Measurements from ENCODE around the gene UTS2R. TPM values are rescaled to one million over a fixed set of nuclear protein-coding genes. Genes with fewer than 3 reads are reported as not detected.
"Not testable (repeated sequence)": the region's sequence is repeated elsewhere in the genome, so short reads cannot be mapped to it uniquely, and the experiment has no call there.

UTS2R gene
- total RNA-seq, 1 experiment from 2014 or later: not detected

DNA sequence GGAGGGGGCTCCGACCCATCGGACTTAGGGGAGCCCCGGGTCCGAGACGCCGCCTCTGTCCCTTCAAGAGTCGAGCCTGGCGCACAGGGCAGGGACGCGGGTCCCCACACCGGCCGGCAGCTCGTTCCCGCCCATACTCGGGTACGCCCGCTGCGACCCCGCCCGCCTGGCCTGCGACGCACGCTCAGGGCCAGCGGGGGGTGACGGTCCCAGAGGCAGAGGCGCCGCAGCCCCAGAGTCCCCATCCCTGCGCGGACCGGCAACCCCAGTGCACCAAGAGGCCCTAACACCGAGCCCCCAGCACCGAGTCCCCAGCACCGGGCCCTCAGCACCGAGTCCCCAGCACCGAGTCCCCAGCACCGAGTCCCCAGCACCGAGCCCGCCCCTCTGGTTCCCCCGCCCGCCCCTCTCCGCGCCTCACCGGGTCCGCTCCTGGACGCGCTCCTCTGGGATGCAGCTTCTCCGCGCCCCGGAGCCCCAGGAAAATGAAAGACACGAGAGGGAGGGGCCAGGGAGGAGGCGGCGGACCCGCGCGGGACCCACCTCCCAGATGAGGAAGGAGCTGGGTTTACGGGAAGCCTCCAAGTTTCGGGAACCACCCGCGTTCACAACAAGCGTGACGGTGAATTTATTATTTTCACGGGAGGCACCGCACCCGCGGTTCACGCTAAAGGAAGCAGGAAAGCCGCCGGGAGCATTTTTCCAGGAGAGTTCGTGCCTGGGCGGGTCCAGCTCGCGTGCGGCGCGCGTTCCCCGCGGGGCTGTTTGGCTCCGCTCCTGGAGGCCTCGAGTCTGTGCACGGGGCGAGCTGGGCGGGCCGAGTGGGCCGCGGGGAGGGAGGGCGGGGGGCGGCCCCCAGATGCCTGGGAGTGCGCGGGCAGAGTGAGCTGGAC, 38.0 kb upstream of the UTS2R start, which contains the start of gene SECTM1:
SECTM1 (minus strand) TSS at position 488 of the 893 bp plus-strand sequence. CDS start 6,526 bp downstream, outside the sequence.
- in situ Hi-C loops (cut with HindIII; ENCODE audit: low sequenced_read_pairs): no loop called here
- no peak for DNase-seq (ENCODE audit: low spot score)

DNA sequence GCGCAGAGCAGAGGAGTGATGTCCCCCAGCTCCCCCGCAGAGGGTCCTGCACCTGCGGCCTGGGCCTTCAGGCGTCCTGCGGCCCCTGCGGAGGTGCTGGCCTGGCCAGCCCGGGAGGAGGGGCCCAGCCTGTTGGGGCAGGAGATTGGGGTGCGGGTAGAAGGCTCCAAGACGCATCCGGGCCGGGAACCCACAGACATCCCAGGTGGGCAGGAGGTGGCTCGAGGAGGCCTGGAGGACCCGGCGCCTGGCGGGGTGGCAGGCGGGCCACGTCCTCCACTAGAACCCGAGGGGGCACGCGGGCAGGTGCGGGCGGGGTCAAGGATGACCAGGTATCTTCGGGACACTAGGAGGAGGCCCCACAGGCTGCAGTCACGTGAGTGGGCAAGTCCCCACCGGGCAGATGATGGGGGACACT, 37.4 kb upstream of the UTS2R start:
- in situ Hi-C loops (cut with HindIII; ENCODE audit: low sequenced_read_pairs): no loop called here
- DNase-seq (ENCODE audit: low spot score): no peak

DNA sequence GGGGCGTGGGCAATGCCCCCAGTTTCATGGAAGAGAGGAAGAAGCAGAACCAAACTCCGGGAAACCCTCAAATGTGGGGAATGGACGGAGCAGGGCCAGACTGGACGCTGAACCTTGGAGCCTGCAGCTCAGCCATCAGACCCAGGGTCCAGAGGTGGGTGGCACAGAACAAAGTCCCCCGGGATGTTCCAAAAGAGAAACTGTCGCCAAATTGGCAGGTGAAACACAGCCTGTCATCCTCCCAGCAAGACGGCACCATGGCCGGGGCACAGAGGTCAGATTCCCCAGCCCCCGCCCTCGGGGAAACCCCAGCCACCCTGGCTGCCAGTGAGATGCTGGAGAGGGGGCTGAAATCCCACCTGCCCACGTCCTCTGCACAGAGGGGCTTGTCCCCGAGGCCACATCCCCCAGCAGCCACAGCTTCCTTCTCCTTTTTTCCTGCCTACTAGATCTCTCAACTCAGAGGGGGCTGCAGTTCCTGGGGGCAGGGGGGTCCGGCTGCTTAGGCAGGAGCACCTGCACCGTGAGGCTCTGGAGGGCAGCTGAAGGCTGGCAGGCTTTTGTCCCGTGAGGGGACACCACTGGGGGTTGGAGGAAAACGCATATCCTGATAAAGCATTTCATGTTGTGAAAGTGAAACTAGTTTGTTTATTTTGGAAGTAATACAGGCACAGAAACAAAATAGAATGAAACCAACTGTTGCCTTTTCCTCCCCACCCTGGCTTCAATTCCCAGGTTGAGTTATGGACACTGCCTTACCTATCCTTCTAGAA, 36.8 kb upstream of the UTS2R start:
- in situ Hi-C loops (cut with HindIII; ENCODE audit: low sequenced_read_pairs): no loop called here
- DNase-seq (ENCODE audit: low spot score): no peak

DNA sequence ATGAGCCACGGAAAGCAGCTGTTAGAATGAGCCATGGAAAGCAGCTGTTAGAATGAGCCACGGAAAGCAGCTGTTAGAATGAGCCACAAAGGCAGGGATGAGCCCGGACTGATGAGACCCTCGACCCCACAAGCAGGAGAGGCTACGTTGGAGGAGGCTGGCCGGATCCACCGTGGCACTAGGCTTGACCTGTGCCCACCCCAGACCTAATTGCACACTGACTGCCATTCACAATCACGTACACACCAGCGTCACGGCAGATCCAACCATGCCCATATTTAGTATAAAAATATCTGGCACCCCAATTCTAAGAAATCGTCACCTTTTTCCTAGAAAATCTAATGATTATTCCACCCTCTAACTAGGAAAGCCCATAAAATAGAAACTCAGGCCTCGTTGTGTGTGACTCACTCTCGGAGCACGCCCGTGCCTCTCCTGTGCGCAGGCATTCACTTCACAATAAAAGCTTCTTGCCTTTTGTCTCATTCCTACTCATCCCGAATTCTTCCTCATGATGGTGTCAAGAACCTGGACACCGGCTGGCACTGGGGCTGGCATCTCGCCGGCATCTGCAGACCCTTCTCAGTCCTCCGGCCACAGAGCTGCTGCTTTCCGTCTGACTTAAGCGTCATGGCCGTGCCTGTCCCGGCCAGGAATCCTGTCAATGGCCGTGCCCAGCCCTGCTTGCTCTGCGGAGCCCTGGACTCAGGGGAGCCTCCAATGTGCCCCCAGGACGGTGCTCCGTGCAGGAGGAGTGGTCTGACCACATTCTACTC, 32.5 kb upstream of the UTS2R start:
- in situ Hi-C loops (cut with HindIII; ENCODE audit: low sequenced_read_pairs): no loop called here
- peak; percentile 54 for DNase-seq (ENCODE audit: low spot score)

DNA sequence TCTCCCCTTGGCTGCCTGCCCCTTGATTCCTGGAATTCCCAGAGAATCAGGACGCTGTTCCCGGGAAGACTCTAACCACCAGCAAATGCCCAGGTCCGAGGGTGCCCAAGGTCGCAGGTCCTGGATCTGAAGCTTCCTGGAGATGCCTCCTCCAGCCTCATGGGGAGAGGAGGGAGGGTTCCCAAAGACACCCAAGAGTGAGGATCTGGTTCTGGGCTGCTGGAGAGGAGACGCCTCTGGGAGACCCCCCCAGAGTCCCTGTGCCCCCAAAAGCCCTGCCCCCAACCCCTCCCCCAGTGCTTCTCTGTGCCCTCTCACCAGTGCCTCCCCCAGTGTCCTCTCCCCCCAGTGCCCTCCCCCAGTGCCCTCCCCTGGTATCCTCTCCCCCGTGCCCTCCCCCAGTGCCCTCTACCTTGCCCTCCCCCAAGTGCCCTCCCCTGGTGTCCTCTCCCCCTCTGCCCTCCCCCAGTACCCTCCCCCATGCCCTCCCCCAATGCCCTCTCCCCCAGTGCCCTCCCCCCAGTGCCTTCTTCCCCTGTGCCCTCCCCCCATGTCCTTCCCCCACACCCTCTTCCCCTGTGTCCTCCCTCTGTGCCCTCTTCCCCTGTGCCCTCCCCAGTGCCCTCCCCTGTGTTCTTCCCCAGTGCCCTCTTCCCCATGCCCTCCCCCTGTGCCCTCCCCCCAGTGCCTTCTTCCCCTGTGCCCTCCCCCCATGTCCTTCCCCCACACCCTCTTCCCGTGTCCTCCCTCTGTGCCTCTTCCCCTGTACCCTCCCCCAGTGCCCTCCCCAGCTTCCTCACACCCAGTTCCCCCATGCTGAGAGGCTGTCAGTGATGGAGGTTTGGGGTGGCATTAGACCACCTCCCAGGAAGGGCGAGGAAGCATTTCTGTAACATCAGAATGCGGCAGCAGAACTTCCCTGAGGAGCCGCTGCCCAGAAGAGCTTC, 31.7 kb upstream of the UTS2R start:
- in situ Hi-C loops (cut with HindIII; ENCODE audit: low sequenced_read_pairs): loop anchor here (10.0 kb wide), 2 partner anchors 45 to 75 kb away; partner anchors contain the start of genes HEXD and OGFOD3
- DNase-seq (ENCODE audit: low spot score): no peak

DNA sequence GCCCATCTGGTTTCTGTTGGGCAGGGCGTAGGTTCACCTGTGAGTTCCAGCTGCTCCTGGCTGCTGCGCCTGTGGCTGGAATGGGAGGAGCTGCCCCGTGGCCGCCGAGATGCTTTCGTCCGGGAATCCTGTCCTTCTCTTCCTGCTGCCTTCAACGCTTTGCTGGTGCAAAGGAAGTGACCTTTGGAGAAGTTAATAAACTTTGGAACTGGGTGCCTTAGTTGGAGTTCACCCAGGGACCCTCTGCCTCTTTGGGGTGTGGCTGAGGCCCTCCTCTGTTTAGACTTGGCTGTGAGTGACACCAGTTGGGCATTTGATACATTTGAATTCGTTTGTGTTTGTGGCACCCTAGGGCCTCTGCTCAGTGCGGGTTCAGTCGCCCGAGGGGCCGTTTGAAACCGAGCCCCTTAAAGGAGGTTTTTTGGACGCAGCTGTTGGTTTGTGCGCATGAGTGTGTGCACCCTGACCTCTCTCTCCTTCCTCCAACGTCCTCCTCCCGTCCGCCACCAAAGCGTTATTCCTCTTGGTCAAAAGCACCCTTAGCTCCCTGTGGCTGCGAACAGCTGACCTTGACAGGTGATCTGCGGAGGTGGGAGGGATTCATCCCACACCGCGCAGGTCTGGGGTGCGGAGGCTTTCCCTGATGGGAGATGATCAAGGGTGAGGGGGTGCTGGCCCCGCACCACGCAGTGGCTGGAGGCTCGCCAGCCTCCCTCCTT, 29.0 kb upstream of the UTS2R start:
- in situ Hi-C loops (cut with HindIII; ENCODE audit: low sequenced_read_pairs): loop anchor here (10.0 kb wide), 2 partner anchors 48 to 72 kb away; partner anchors contain the start of genes HEXD and OGFOD3
- DNase-seq (ENCODE audit: low spot score): no peak

DNA sequence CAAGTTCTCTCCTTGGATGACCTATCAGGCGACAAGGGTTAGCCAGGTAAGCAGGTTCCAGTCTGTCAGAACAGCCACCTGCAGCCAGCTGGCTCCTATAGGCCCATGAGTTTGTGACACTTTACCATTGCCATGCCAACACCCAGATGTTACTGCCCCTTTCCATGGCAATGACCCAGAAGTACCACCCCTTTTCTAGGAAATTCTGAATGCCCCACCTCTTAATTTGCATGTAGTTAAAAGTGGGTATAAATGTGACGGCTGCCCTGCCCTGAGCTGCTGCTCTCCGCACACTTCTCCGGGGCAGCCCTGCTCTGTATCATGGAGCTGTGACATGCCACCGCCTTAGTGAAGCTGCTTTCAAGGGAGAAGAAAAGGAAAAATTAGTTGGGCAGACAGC, 28.0 kb upstream of the UTS2R start:
- peak; percentile 49 for DNase-seq (ENCODE audit: low spot score)
- in situ Hi-C loops (cut with HindIII; ENCODE audit: low sequenced_read_pairs): loop anchor here (10.0 kb wide), 2 partner anchors 49 to 71 kb away; partner anchors contain the start of genes HEXD and OGFOD3

DNA sequence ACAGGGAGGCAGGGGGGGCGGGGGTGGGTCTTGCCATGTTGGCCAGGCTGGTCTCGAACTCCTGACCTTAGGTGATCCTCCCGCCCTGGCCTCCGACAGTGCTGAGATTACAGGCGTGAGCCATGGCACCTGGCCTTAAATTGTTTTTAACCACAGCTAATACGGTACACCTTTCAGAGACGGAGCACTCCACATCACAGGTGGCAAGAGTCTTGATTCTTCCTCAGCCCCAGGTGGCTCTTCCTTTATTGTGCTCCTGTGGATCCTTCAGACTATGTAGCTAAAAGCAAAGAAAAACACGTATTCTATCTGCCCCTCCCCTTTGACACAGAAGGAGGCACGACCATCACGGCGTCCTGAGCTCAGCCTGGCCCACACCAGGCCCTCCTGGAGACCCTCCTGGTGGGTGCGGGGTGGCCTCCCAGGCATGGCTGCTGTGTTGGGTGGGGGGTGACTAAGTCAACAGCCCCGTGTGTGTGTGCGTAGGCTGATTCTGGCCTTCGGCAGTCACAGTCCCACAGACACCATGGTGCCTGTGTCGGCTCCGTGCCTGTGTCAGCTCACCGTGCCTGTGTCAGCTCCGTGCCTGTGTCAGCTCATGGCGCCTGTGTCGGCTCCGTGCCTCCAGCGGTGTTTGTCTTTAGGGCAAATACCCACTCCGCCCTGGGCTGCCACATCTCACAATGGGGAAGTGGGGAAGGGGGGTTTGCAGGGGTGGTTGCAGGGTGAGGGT, 27.2 kb upstream of the UTS2R start:
- no peak for DNase-seq (ENCODE audit: low spot score)
- in situ Hi-C loops (cut with HindIII; ENCODE audit: low sequenced_read_pairs): loop anchor here (10.0 kb wide), 2 partner anchors 50 to 70 kb away; partner anchors contain the start of genes HEXD and OGFOD3

DNA sequence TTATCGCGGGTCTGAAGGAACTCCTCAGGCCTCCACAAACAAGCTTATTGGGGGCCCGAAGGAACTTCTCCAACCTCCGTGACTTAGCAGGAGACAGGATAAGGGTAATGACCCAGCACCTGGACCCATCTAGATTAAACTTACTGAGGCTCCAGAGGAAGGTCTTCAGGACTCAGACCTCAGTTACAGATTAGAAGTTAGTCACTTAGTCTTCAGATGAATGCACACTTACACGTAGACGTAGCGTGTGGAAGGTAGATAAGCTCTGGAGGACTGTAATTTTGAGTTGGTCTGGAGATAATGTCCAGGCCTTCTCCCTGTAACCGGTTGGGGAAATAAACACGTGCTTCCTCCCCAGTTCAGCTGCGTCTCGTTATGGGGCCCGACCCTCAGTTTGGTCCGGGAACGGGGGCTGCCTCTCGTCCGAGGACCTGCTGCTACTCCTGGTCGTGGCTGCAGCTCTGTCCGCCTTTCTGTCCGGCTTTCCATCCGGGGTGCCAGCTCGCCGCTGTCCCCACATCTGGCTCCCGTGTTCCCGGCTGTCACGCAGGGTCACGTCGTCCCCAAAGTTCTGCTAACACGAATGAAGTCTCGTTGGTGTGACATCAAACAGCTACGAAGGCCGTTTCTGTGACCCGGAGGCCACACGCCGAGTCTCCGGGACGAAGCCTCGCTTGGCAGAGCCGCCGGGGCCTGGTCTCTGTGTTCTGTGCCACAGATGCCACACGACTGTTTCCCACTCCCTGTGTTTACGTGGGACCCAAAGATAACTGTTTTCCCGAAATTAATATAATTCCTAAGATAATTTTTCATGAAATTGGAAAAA, 26.2 kb upstream of the UTS2R start:
- DNase-seq (ENCODE audit: low spot score): no peak
- in situ Hi-C loops (cut with HindIII; ENCODE audit: low sequenced_read_pairs): loop anchor here (10.0 kb wide), 2 partner anchors 51 to 69 kb away; partner anchors contain the start of genes HEXD and OGFOD3

DNA sequence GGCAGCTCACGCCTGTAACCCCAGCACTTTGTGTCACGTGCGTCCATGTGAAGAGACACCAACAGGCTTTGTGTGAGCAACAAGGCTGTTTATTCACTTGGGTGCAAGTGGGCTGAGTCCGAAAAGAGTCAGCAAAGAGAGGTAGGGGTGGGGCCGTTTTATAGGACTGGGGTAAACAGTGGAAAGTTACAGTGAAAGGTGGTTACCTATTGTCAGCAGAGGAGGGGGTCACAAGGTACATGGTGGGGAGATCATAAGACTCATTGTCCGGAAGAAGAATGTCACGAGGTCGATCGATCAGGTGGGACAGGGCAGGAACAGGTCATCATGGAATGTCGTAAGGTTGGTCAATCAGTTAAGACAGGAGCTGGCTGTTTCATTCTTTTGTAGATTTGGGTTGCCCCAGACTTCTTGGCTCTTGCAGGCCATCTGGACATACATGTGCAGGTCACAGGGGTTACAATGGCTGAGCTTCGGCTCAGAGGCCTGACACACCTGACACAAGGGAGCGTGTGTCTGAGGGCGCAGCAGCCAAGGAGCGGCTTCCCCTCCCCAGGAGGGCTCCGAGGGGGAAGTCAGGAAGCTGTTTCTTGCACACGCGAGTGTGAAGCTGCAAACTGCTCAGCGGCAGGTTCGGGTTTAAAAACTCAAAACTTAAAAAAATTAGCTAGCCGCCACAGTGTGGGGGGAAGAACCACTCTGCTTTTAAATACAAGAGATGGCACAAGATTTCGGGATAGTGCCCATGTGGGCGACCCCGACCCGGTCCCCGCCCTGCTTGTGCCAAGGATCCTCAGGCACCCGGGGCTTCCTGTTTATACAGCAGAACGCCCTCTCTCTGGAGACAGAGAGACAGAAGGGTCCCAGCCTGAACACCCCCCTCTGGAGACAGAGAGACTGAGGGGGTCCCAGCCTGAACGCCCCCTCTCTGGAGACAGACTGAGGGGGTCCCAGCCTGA, 24.9 kb upstream of the UTS2R start:
- in situ Hi-C loops (cut with HindIII; ENCODE audit: low sequenced_read_pairs): loop anchor here (10.0 kb wide), 2 partner anchors 52 to 68 kb away; partner anchors contain the start of genes HEXD and OGFOD3

DNA sequence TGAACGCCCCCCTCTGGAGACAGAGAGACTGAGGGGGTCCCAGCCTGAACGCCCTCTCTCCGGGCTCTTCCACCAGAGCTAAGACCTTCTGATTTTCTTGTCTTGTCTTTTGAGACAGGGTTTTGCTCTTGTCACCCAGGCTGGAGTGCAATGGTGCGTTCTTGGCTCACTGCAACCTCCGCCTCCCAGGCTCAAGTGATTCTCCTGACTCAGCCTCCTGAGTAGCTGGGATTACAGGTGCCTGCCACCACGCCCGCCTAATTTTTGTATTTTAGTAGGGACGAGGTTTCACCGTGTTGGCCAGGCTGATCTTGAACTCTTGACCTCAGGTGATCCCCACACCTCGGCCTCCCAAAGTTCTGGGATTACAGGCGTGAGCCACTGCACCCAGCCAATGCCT, 23.6 kb upstream of the UTS2R start:
- not testable (repeated sequence) for DNase-seq (ENCODE audit: low spot score)
- in situ Hi-C loops (cut with HindIII; ENCODE audit: low sequenced_read_pairs): loop anchor here (10.0 kb wide), 2 partner anchors 53 to 67 kb away; partner anchors contain the start of genes HEXD and OGFOD3

More for the DNA sequence above, 24.9 kb upstream of the UTS2R start:
- DNase-seq (ENCODE audit: low spot score): peak; percentile 73

DNA sequence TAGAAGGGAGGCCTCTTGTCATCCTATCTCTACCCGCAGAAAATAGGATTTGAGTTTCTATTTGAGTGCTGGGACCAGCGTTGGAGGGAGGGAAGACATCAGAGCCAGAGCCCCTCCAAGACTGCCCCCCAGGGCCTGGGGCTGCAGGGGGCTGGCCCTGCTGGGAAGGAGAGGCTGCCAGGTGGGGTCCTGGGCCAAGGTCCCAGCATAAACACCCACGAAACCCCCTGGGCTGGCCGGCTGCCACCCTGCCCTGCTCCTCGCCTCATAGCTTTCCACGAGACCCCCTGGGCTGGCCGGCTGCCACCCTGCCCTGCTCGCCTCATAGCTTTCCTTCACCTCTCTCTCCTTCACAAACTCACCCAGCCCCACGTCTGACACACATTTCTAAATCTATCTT, 23.1 kb upstream of the UTS2R start:
- DNase-seq (ENCODE audit: low spot score): no peak
- in situ Hi-C loops (cut with HindIII; ENCODE audit: low sequenced_read_pairs): loop anchor here (10.0 kb wide), 2 partner anchors 54 to 66 kb away; partner anchors contain the start of genes HEXD and OGFOD3

DNA sequence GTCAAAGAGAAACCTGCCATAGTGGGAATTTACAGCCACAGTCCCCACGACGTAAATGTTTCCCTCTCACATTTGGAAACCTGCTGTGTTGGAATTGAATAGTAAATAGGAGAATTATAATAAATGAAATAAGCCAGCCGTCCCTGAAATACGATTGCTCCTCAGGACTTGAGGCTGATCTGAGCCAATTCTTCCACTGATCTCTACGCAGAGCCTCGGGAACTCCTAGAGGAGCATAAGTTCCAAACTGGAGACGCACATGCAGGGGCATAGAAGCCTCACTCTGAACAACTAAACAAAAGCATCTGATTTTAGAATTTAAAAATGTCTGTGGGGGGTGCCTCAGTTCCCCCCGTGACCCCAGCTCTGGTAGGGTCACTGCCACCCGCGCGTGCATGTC, 22.7 kb upstream of the UTS2R start:
- no peak for DNase-seq (ENCODE audit: low spot score)
- in situ Hi-C loops (cut with HindIII; ENCODE audit: low sequenced_read_pairs): loop anchor here (10.0 kb wide), 2 partner anchors 54 to 66 kb away; partner anchors contain the start of genes HEXD and OGFOD3

DNA sequence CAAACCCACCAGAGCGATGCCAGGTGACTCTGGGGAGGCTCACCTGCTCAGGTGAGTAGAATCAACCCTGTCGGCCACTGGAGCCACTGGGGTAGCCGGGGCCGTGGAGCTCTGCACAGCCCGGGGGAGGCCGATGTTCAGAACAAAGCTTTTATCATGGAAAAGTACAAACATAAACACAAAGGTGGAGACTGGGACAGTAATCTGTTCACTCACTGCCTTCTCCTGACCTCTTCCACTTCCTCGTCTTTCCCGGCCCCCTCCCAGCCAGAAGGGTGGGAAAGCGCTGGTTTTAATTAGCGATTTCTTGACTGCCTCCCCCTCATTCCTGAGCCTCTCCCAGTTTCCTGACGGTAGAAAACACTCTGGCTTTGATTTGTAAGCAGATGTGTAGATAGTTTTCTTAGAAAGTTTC, 22.3 kb upstream of the UTS2R start:
- DNase-seq (ENCODE audit: low spot score): peak; percentile 51
- in situ Hi-C loops (cut with HindIII; ENCODE audit: low sequenced_read_pairs): loop anchor here (10.0 kb wide), 2 partner anchors 54 to 66 kb away; partner anchors contain the start of genes HEXD and OGFOD3

All from G401 (cell line).